GM12878 (cell line): ENCODE measurements around the gene MMD2. TPM values are rescaled to one million over a fixed set of nuclear protein-coding genes. Genes with fewer than 3 reads are reported as not detected.

Experiments
- ATAC-seq: fragments of 200-7000 bp; cut with Tn5 transposase; 3 replicates; pipeline ENCODE4 v1.9.1; 2020; ENCODE audit warnings: mild to moderate bottlenecking, moderate library complexity
- BruUV-seq: library from RNA; stranded (reverse); fragments of 400-500 nt; replicated peaks from 2 replicates; lab custom pipeline; 2021; lab: Mats Ljungman, UMichigan
- CTCF ChIA-PET: fragments of 300-600 bp; sonication (Branson Sonifier 250); formaldehyde crosslinking; extraction: SDS; loops from one replicate; lab custom pipeline; 2021; ENCODE audit warnings: inconsistent platforms; lab: Yijun Ruan, JAX
- POLR2A ChIA-PET: fragments of 350-600 bp; formaldehyde crosslinking; extraction: SDS; loops from one replicate; lab custom pipeline; 2021; ENCODE audit warnings: inconsistent platforms; lab: Charles Lee
- RAD21 ChIA-PET: fragments of 300-600 bp; sonication (Branson Sonifier 250); formaldehyde crosslinking; loops from one replicate; lab custom pipeline; 2023; ENCODE audit warnings: antibody characterized with exemption; ENCODE audit not compliant: unreplicated experiment; lab: Charles Lee
- SMC1A ChIA-PET: fragments of 300-600 bp; sonication (Branson Sonifier 250); formaldehyde crosslinking; loops from one replicate; lab custom pipeline; 2023; ENCODE audit not compliant: unreplicated experiment, uncharacterized antibody; lab: Charles Lee
- DNase-seq: peaks from one replicate; pipeline ENCODE4 v3.0.0-alpha.2; 2011; ENCODE audit warnings: low read depth, low spot score
- FAIRE-seq: peaks from 3 replicates; lab custom pipeline; 2011; peaks lifted over from hg19 to GRCh38; lab: Jason Lieb, UNC
- H2AFZ ChIP-seq: 2 replicates; pipeline ENCODE4 v1.6.0; 2011; ENCODE audit warnings: low read depth, low read length, control low read depth; ENCODE audit not compliant: control insufficient read depth
- H3K27ac ChIP-seq: 2 replicates; pipeline ENCODE4 v1.5.1; 2011; ENCODE audit warnings: control low read depth; ENCODE audit not compliant: control insufficient read depth, insufficient read depth
- H3K27me3 ChIP-seq, 2 experiments: replicated peaks in 1 of 2; 2 replicates each; pipeline versions ENCODE4 v1.6.0 to v1.6.1; 2011; ENCODE audit warnings: low read length in 1 of 2; ENCODE audit not compliant: control insufficient read depth in 2 of 2, insufficient read depth in 2 of 2
- H3K36me3 ChIP-seq, 2 experiments: 2 replicates each; pipeline ENCODE4 v1.5.1; 2011; ENCODE audit warnings: low read length in 1 of 2; ENCODE audit not compliant: control insufficient read depth in 2 of 2, insufficient read depth in 2 of 2
- H3K4me1 ChIP-seq: 2 replicates; pipeline ENCODE4 v1.6.1; 2011; ENCODE audit warnings: mild to moderate bottlenecking, low read length, moderate library complexity, mixed read lengths; ENCODE audit not compliant: control insufficient read depth, insufficient read depth
- H3K4me2 ChIP-seq: 2 replicates; pipeline ENCODE4 v1.6.0; 2011; ENCODE audit warnings: control low read depth; ENCODE audit not compliant: control insufficient read depth, insufficient read depth
- H3K4me3 ChIP-seq: fragments of 200-600 bp; sonication (generic); 2 replicates; pipeline ENCODE4 v1.5.1; 2016
- H3K79me2 ChIP-seq: 2 replicates; pipeline ENCODE4 v1.6.0; 2011; ENCODE audit warnings: low read length; ENCODE audit not compliant: control insufficient read depth, insufficient read depth
- H3K9ac ChIP-seq: 2 replicates; pipeline ENCODE4 v1.8.0; 2011; ENCODE audit warnings: low read length, control low read depth, mixed read lengths; ENCODE audit not compliant: control insufficient read depth, insufficient read depth
- H3K9me3 ChIP-seq: replicated peaks from 3 replicates; pipeline ENCODE4 v1.5.1; 2011; ENCODE audit warnings: mild to moderate bottlenecking, low read length; ENCODE audit not compliant: control insufficient read depth, insufficient read depth
- H4K20me1 ChIP-seq: 2 replicates; pipeline ENCODE4 v1.6.0; 2011; ENCODE audit not compliant: control insufficient read depth, insufficient read depth
- BACH1 ChIP-seq: fragments of 450-650 bp; IDR thresholded peaks from 2 replicates; pipeline ENCODE4 v1.6.1; 2017; ENCODE audit warnings: mild to moderate bottlenecking, borderline replicate concordance
- CBFB ChIP-seq: IDR thresholded peaks from 2 replicates; pipeline ENCODE4 v1.6.1; 2016; ENCODE audit warnings: antibody characterized with exemption, low read depth
- CEBPB ChIP-seq, 2 experiments: fragments of 150-350 bp in 1 of 2; IDR thresholded peaks; 2 replicates each; pipeline ENCODE4 v1.6.1; 2012 to 2014; ENCODE audit warnings: low read depth in 2 of 2, low read length in 2 of 2, borderline replicate concordance in 1 of 2, inconsistent platforms in 1 of 2
- CEBPZ ChIP-seq: fragments of 150-350 bp; IDR thresholded peaks from 2 replicates; pipeline ENCODE4 v1.6.1; 2016; ENCODE audit warnings: low read depth, low read length
- DPF2 ChIP-seq: fragments of 450-650 bp; IDR thresholded peaks from 2 replicates; pipeline ENCODE4 v1.6.1; 2017; ENCODE audit warnings: mild to moderate bottlenecking
- IRF4 ChIP-seq: IDR thresholded peaks from 2 replicates; pipeline ENCODE4 v1.6.1; 2011; ENCODE audit warnings: low read depth, low read length
- MEF2B ChIP-seq: fragments of 450-650 bp; IDR thresholded peaks from 2 replicates; pipeline ENCODE4 v1.6.1; 2018; ENCODE audit warnings: mild to moderate bottlenecking, moderate library complexity; ENCODE audit not compliant: partially characterized antibody, poor library complexity, severe bottlenecking
- MLLT1 ChIP-seq: fragments of 450-650 bp; IDR thresholded peaks from 2 replicates; pipeline ENCODE4 v1.6.1; 2016; ENCODE audit warnings: mild to moderate bottlenecking
- NRF1 ChIP-seq: conservative IDR thresholded peaks from 2 replicates; pipeline ENCODE4 v1.6.1; 2011; ENCODE audit warnings: mild to moderate bottlenecking, low read depth, low read length, improper control_type of control experiment
- PAX5 ChIP-seq: IDR thresholded peaks from 2 replicates; pipeline ENCODE4 v1.6.1; 2011; ENCODE audit warnings: low read depth, low read length, borderline replicate concordance
- POLR2A ChIP-seq: IDR thresholded peaks from 2 replicates; pipeline ENCODE4 v1.6.1; 2011; ENCODE audit warnings: low read depth, mild to moderate bottlenecking, low read length
- POU2F2 ChIP-seq: IDR thresholded peaks from 3 replicates; pipeline ENCODE4 v1.6.1; 2011; ENCODE audit warnings: low read depth, mild to moderate bottlenecking, low read length, borderline replicate concordance
- RAD51 ChIP-seq: fragments of 450-650 bp; IDR thresholded peaks from 2 replicates; pipeline ENCODE4 v1.6.1; 2016; ENCODE audit warnings: moderate library complexity, mild to moderate bottlenecking, inconsistent platforms
- SMAD5 ChIP-seq: IDR thresholded peaks from 2 replicates; pipeline ENCODE4 v1.6.1; 2016; ENCODE audit warnings: antibody characterized with exemption, low read depth
- SREBF1 ChIP-seq: IDR thresholded peaks from 2 replicates; pipeline ENCODE4 v1.6.1; 2012; ENCODE audit warnings: mild to moderate bottlenecking, low read length
- TAF1 ChIP-seq: IDR thresholded peaks from 2 replicates; pipeline ENCODE4 v1.6.1; 2011; ENCODE audit warnings: mild to moderate bottlenecking, low read depth, low read length, borderline replicate concordance
- TCF7 ChIP-seq: IDR thresholded peaks from 2 replicates; pipeline ENCODE4 v1.6.1; 2014; ENCODE audit warnings: antibody characterized with exemption, borderline replicate concordance
- ZNF217 ChIP-seq: fragments of 450-650 bp; IDR thresholded peaks from 2 replicates; pipeline ENCODE4 v1.6.1; 2017; ENCODE audit warnings: antibody characterized with exemption, mild to moderate bottlenecking
- WGBS: methylation state at CpG from one replicate; pipeline ENCODE4 v1.1.6; 2016; ENCODE audit warnings: low lambda C conversion rate; ENCODE audit not compliant: insufficient replicate concordance, insufficient coverage; ENCODE audit errors: missing lambda C conversion rate; 5-methylcytosine and 5-hydroxymethylcytosine counted together
- in situ Hi-C: fragments of 300-500 bp; cut with MboI; formaldehyde crosslinking; loops from 9 replicates; pipeline ENCODE4 v1.14.3; 2018; ENCODE audit warnings: mixed read lengths
- intact Hi-C: fragments of 100-400 bp; cut with micrococcal nuclease; formaldehyde crosslinking; loops from one replicate; pipeline ENCODE4 v1.14.2; 2022; ENCODE audit not compliant: unreplicated experiment
- polyA plus RNA-seq, 11 experiments: library from polyadenylated mRNA; depleted of rRNA in 4 of 11; unstranded in 6 of 11; stranded (reverse) in 5 of 11; fragments of >200 nt; fragmentation: Nextera tagmentation in 4 of 11; fragmentation: Illumina TruSeq in 1 of 11; extraction: Ambion mirVana in 4 of 11; extraction: Trizol in 1 of 11; gene quantifications; 1 replicate in 1 of 11; 2 replicates in 10 of 11; pipeline versions ENCODE4 v1.2.1 to v1.2.3, GENCODE V29; 2011 to 2016; ENCODE audit warnings: inconsistent platforms in 2 of 11, missing spikeins in 2 of 11, low read depth in 1 of 11
- total RNA-seq, 4 experiments: library from RNA; depleted of rRNA in 3 of 4; stranded (reverse); fragments of >200 nt in 3 of 4; fragmentation: Illumina TruSeq in 1 of 4; extraction: Trizol in 1 of 4; gene quantifications; 2 replicates each; pipeline versions ENCODE4 v1.2.1 to v1.2.3, GENCODE V29; 2013 to 2021
- TF ChIP-seq, protein P1 (sequence below): IDR thresholded peaks from 2 replicates; pipeline ENCODE4 v1.6.1; 2011; ENCODE audit warnings: borderline replicate concordance, low read depth, mild to moderate bottlenecking, moderate library complexity, low read length; ENCODE audit not compliant: insufficient read depth, poor library complexity, severe bottlenecking

Gene MMD2
- total and polyA plus RNA-seq, 10 of the 15 experiments (the other 5 are each of a cell fraction or from before 2014, with no cell fraction given), result not detected

DNA sequence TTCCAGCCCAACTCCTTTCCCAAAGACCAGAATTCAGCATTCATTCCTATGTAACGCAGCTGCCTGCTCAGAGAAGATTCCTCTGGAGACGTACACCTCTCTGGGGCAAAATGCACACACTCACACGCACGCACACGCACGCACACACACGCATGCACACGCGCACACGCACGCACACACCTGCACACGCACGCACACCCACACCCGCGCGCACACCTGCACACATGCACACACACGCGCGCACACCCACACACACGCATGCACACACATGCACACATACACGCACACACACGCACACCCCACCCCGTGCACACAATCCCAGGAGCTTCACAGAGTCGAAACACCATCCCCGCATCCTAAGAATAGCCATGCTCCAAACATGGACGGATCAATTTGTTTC is 13.0 kb downstream of the MMD2 start (continued):
- TF ChIP-seq RAD51 (no peak), CEBPB (IDR thresholded peaks at IDR 0.05; ENCODE audit: borderline replicate concordance in 1 of 2, low read depth in 2 of 2, low read length in 2 of 2) (no peak), BACH1 (no peak), TCF7 (no peak), DPF2 (no peak), SMAD5 (no peak)
- TF ChIP-seq, protein P1, sequence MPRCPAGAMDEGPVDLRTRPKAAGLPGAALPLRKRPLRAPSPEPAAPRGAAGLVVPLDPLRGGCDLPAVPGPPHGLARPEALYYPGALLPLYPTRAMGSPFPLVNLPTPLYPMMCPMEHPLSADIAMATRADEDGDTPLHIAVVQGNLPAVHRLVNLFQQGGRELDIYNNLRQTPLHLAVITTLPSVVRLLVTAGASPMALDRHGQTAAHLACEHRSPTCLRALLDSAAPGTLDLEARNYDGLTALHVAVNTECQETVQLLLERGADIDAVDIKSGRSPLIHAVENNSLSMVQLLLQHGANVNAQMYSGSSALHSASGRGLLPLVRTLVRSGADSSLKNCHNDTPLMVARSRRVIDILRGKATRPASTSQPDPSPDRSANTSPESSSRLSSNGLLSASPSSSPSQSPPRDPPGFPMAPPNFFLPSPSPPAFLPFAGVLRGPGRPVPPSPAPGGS, result peak; percentile 97

DNA sequence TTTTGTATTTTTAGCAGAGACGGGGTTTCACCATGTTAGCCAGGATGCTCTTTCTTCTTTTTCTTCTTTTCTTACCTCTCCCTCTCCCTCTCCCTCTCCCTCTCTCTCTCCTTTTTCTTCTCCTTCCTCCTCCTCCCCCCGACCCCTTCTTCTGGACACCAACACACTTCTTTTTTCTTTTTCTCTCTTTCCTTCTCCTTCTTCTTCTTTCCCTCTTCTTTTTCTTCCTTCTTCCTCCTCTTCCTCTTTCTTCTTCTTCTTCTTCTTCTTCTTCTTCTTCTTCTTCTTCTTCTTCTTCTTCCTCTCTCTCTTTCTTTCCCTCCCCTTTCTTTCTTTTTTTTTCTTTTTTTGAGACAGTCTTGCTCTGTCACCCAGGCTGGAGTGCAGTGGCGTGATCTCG is 14.0 kb downstream of the MMD2 start:
- RAD21 ChIA-PET, result no interaction called here
- TF ChIP-seq POU2F2 (no peak), MEF2B (no peak), CEBPZ (no peak), IRF4 (no peak), POLR2A (no peak), MLLT1 (no peak), PAX5 (no peak), TAF1 (no peak), SREBF1 (no peak), NRF1 (no peak), ZNF217 (no peak), CBFB (no peak)

More for the DNA sequence above, 14.0 kb downstream of the MMD2 start:
- H2AFZ ChIP-seq, result no peak overlapping the region
- in situ Hi-C loops, result no loop called here
- no peak overlapping the region for H3K4me2 ChIP-seq
- no peaks in the 10 kb centered on the region for H3K9me3 ChIP-seq
- no peak overlapping the region for H3K27ac ChIP-seq
- FAIRE-seq (no peak), ATAC-seq (no peak), DNase-seq (no peak)
- BruUV-seq, result no TSS peak
- POLR2A ChIA-PET, result no interaction called here
- no peak overlapping the region for H3K9ac ChIP-seq
- 14% methylated on average over 3 of the region's 4 CpGs for WGBS
- no peaks in the 10 kb centered on the region for H3K36me3 ChIP-seq
- no peaks in the 10 kb centered on the region for H3K4me1 ChIP-seq
- H4K20me1 ChIP-seq, result no peaks in the 10 kb centered on the region
- SMC1A ChIA-PET, result no interaction called here
- CTCF ChIA-PET, result no interaction called here
- H3K27me3 ChIP-seq, result no peaks in the 10 kb centered on the region
- no peaks in the 10 kb centered on the region for H3K79me2 ChIP-seq
- H3K4me3 ChIP-seq, result no peak overlapping the region
- intact Hi-C loops, result no loop called here
